Islet of Langerhans (tissue), 1 donor: ENCODE measurements around the gene OVAAL.
A peak's percentile ranks its signal among the peaks of the same experiment; 100 is the strongest.

Experiments
- FAIRE-seq: peaks from one replicate; lab custom pipeline; 2011; peaks lifted over from hg19 to GRCh38; lab: Jason Lieb, UNC

OVAAL gene

DNA sequence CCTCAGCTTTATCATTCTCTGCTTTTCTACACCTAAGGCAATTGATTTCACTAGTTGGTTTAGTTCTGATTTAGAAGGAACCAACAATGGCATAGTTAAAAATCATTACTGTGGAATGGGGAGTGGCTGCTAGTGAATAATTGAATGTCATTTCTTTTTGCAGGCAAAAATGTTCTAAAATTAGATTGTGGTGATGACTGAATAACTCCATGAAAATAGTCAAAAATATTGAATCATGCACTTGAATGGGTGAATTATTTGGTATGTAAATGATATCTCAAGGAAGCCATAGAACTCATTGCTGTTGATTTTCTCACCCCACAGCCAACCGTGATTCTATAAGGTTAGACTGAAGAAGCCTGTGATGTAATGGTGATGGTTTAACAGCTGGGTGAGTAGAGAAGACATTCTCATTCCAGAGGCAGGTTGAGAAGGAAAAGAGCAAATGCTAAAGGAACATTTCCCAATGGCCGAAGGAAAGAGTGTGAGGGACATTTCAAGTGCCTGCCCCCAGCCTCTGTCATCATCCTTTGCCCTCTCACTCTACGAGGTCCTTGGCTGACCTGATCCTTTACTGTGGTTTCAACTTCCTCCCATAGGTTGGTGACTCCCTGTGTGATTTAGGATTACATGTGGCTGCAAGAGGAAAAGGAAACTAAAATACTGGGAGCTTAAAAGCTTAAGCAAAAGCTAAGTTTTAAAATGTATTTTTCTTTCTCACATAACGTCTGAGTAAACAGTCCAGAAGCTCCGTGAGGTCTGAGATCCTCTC lies 12.5 kb downstream of the OVAAL start:
- no peak for FAIRE-seq

DNA sequence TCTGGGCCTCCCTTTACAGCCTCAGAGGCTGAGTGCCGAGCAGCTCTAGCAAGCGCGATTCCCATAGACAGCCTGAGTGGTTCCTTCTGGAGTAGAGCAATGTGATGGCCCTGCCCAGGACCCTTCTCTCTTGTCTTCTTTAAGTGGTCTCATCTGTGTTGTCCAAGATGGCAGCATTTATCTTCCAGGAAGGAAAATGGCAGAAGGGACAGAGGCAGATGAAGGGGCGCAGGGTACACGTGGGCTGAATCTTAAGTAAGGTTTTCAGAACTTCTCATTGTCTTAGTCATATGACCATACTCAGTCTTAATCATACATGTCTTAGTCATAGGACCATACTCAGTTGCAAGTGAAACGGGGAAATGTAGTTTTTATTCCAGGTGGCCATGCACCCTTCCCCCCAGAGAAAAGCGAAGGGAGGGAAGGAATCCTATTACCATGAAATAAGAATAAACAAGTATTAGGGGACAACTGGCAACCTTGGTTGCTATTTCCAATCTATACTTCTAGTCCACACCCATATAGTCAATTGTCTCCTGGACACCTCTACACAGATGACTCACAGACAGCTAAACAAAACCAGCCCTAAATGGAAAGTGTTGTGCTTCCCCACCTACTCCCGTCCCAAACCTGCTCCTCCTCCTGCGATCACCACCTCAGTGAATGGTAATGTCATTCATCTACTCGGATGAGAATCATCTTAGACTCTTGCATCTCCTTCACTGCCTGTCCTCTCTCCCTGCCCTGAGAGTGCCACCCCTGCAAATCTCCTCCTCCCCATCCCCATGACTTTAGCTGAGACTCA lies 13.3 kb downstream of the OVAAL start:
- no peak for FAIRE-seq

DNA sequence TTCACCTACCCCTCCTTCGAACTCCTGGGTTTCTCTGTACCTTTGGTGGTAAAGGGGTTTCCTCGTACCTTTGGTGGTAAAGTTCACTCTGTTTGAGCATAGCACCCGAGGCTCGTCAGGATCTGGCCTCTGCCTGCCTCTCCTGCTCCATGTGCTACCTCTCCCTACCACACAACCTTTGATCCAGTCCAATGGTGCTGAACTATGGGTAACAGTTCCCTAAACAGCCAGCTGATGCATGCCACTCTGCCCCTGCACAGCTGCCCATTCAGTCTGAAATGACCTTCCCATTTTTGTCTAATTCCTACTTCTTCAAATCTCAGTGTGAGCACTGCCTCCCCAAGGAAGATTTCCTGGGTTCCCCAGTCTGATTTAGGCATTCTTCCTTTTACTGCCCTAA lies 14.0 kb downstream of the OVAAL start:
- no peak for FAIRE-seq

DNA sequence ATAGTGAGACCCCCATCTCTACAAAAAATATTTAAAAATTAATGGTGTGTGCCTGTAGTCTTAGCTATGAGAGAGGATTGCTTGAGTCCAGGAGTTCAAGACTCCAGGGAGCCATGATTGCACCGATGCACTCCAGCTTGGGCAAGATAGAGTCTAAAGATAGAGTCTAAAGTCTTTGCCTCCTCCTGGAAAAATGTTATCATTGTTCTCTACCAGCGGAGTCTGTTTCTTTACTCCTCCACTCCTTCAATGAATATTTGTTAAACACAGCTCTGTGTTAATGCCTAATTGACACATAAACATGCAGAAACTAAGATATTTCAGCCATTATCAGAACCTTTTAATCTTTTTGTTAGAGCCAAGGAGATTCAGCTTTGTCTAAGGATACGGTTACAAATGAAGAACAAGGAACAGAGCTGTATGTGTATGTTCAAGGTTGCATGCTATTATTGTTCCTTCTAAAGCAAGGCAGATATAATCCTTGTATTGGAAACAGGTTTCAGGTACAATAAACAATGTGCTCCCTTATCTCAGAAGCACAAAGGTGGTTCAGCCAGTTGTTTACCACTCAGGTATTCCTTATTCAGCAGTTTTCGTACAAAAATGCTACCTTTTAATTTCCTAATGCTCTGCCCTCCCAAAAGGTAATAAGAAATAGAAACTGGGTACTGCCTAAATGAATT lies 15.4 kb downstream of the OVAAL start:
- no peak for FAIRE-seq

DNA sequence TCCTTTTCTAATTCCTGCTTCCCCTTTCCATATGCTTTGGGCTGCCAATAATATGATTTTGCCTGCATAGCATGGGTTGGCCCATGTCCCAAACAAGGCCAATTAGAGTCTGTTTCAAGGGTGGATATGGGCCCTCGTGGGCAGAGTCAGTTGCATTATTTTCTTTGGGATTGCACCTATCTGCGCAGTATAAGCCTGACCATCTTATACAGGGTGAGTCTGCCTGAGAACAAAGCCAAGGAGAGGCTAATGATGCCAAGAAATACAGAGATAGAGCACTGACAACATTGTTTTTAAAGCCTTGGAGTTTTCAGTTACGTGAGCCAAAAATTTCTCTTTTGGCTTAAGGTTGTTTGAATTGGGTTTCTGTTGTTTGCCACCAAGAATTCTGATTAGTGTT lies 18.6 kb downstream of the OVAAL start:
- FAIRE-seq = no peak

DNA sequence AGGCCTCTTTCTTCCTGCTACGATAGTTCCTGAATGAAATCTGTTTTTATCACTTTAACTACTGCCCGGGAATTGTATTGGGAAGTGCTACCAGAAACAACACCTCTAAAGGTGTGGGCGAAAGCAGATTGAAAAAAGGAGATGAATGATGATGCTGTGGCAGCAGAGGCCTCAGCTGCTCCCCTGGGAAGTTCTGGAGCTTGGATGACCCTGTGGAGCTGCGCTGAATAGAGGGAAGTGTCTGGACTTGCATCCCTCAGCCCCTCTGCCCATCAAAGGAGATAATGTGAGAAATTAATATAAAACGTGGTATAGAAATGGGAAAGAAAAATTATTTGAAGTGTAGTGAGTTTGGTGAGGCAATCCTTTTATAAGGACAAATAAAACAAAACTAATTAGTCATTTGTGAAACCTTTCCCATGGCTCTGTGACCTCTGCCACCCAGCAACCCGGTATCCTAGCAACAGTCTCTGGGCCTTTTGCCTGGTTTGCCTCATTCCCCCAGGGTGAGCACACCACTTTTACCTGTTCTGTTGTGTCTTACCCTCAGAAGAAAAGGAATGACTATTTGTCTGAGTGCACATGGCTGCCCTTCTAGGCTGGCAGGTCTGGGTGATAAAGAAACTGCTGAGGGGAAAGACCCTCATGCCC lies 21.3 kb downstream of the OVAAL start:
- FAIRE-seq = peak; percentile 87

DNA sequence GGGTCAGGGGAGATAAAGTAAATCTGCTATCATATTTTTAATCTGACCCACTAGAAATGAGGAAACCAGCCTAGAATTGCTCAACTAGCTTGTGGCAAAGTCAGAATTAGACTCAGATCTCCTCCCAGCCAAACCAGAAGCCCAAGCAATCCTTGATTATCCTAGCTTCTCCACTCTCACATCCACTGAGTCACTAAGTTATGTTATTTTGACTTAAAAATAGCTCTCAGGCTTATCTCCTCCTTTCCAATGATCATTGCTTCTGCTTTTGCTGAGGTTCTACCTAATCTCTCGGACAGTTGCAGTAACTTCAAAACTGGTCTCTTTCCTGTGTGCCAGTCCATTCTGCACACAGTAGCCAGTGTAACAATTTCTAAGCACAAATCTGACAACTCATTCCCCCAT lies 22.9 kb downstream of the OVAAL start:
- FAIRE-seq = no peak

DNA sequence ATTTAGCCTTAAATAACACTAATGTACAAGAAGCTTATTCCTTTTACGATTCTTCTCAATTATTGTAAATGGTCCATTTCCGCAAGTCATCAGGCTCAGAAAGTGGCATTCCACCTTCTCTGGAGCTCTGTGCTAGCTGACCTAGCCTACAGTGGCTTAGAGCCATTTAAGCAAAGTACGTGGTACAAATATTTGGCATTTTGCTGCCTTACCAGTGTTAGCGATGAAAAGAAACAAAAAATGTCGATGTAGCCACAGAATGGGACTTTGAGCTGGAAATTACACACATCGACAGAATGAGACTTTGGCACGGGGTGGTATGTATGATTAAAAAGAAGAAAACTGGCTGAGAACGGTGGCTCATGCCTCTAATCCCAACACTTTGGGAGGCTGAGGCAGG lies 26.1 kb downstream of the OVAAL start:
- FAIRE-seq = no peak

DNA sequence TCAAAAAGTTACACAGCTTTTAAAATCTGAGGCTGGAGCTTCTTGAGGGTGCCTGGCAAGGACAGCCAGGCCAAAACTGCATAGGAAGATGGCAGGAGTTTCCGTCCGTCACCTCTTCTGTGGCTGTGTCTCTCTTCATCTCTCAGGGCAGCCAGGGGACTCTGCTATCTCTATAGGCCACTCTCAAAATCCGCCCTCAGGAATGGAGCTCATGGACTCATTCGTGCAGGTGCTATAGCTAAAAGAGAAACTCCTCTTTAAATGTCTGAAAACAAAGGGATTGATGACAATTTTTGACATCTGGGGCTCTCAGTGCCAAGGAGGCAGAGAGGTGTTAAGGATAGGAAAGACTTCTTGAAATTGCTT lies 27.2 kb downstream of the OVAAL start:
- no peak for FAIRE-seq

DNA sequence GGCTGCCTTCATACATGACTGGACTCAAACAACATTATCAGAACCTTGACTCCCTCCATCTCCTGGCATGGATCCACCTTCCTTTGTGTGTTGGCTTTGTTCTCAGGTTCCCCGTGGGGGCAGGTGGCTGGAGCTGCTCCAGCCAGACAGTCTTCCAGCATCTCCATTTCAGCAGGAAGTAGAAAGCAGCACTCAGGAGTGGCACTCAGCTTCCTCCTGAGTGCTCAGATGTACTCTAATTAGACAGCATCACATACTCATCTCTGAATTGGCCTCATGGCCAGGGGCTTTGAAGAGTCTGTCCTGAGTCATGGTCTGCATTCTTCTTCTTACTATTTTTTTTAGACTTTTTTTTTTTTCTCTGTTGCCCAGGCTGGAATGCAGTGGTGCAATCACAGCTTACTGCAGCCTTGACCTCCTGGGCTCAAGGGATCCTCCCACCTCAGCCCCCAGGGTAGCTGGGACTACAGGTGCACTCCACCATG lies 27.9 kb downstream of the OVAAL start:
- FAIRE-seq = no peak

DNA sequence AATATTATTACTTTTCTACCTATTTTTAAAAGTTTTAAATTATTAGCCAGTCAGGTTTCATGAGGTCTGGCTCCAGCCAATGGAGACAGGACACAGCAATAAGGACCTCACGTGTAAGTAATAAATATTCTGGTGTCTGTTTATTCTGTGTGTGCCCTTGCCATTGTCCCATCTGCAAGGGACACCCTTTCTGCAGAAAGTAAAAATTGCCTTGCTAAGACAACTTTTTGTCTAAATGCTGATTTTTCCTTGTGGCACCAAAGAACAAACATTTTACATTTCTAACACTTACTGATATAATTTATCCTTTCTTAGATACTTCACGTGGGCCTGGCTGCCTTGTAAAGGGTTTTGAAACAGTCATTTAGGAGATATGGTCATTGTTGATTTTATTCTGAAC lies 29.4 kb downstream of the OVAAL start:
- no peak for FAIRE-seq

DNA sequence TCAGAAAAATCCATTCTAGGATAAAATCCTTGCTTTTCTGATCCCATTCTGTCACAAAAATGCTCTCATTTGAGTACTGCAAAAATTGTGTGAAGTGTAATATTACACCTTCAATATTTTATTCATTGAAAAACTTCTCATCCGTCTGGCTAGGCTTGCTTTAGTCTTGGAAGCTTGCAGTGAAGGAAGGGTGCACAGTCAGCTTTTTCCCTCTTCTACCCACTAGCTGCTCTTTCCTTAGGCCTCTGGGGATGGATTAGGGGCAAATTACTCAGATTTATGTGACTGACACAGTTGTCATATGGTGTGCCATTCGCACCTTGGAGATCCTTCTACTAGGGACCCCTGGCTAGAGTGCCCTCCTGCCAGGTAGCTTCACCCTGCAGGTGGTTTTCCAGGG lies 32.1 kb downstream of the OVAAL start:
- no peak for FAIRE-seq

DNA sequence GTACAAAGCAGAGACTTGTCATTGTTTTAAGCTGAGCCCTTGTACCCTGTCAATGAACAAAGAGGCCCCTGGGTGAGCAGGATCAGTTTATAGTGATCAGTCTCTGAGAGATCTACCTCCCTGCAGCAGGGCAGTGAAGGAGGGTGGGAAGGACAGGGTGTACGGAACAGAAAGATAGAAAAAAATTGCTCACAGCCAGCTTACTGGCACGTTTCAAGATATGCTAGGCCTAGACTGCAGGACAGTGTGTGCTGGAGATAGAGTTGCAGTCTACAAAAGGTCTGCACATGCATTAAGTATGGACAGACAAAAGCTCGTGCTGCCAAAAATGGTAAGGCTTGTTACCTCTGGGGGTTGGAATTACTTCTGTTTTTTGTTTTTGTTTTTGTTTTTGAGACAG lies 34.6 kb downstream of the OVAAL start:
- FAIRE-seq = no peak

DNA sequence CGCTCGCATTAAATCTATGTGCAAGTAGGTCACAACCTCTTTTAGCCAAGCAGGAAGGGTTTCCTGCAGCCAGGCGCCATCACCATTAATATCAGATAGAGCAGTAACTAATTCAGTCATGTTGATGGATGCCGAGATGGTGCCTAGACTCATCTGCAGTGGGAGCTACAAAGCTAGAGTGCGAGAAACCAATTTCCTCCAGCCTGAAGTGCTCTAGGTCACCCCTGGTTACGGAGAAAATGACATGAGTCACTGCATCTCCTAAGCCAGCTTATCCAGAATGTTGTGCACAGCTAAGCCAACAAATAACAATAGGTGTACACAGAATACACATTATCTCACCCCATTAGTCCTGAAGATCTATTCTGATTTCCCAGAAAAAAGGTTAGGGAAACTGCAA lies 36.0 kb downstream of the OVAAL start:
- peak; percentile 97 for FAIRE-seq

DNA sequence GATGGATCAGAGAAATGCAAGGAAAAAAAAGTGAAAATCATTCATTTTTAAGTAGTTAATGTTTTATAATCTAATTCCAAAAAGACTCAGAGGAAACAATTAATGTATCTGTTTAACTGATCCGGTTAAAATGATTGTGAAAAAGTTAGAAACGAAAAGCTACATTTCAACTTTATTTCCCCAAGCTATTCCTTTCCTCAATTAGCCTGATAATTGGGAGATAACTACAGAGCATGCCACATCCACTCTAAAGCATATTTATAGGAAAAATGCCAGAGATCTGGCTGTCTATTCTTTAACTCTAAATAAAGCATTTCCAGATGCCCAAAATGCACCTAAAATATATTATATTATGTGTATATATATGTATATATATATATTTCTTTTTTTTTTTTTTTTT lies 37.2 kb downstream of the OVAAL start:
- peak; percentile 94 for FAIRE-seq

DNA sequence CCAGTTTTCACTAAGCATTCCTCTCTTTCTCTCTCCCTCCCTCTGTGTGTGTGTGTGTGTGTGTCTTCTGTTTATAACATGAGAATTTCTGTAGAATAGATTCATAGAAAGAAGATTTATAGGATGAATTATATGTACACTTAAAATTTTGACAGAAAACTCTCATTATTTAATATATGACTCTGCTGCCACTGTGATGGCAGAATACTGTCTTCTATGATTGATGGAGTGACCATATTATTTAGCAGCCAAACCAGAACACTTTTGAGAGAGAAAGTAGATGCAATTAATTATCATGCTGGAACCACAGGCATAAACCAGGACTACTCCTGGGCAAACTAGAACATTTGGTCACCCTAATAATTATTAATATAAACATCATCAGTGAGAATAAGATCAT lies 38.8 kb downstream of the OVAAL start:
- peak; percentile 17 for FAIRE-seq

DNA sequence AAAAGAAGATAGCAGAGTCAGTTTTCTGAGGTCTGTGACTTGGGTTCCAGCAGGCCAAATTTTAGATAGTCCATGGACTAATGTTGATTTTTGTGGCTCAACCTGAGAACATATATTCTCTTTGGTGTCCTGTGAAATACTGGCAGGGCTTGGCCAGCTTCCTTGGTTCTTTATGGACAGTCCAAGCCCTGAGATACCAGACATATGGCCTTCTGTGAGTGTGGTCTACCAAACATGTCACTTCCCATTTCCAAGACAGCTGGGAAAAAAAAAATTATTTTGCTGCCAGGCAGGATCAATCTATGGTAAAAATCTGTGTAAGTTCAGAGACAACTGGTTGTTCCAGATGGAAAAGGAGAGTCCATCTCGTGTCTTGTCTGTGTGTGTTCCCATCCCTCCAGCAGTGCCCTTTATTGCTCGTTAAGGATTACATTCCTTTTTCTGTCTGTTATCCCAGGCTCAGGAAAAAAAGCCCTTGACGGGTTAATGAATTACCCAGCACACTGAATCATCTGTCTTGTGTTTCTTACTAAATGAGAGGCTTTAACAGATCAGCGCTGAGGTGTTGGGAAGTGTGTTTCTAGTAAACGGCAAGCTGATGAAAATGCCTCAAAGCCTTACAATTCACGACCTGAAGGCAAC lies 39.7 kb downstream of the OVAAL start:
- FAIRE-seq = peak; percentile 98

DNA sequence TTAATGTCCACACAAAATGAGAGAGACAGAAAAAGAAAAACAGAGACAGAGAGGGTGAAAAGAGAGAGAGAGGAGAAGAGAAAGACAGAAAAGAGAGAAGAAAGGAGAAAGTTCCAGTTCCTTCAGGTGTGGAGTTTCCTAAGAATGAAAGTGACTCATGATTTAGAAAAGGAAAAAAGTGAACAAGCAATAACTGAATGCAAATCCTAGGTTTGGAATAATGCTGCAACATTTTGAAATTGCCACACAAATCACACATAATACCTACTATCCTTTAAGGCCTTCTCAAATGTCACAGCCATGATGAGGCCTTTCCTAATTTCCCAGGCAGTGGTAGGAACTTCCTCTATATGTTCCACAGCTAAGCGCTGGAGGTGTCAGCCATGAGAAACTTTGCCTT lies 41.6 kb downstream of the OVAAL start:
- FAIRE-seq = no peak

DNA sequence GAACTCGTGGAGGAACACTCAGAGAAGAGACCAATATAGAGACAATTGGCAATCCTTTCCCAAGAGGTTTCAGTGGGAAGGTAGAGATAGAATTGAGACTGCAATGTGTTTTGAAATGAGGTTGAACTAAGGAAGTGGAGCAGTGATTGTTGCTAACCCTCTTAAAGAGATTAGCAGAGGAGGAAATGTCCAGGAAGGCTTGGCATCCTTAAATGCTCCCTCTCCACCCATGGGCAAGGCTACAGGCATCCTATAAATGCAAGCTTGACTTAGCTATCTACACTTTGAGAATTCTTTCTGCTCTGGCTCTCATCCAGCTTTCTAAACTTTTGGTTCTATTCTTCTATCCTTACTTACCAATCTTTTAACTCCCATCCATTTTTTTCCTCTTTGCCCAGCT lies 42.7 kb downstream of the OVAAL start:
- FAIRE-seq = no peak

DNA sequence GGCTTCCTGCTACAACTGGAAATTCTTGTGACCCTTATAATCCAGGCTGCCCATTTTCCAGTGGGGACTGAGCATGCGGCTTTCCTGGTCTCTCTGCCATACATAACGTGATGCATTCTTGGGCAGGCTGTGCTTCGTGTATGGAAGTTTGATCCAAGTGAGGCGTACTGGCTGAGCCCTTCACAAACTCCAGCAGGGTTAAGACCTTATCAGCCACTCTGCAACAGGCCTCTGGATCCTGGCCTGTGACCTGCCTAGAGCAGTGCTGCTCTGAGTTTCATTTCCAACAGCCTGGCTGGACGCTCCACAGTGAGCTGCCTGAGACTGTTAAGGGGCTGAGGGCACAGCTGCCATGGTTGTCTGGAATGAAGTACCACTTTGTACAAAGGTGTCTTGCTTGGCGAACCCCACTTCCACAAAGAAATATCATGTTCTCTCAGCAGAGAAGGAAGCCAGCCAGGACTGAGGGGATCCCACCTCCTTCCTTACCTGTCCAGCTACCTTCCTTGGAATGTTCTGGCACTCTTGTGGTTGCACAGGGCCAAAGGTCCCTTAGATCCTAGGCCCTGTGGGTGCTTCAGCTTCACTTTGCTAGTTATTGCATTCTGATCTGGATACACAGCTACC lies 44.6 kb downstream of the OVAAL start:
- FAIRE-seq = no peak

DNA sequence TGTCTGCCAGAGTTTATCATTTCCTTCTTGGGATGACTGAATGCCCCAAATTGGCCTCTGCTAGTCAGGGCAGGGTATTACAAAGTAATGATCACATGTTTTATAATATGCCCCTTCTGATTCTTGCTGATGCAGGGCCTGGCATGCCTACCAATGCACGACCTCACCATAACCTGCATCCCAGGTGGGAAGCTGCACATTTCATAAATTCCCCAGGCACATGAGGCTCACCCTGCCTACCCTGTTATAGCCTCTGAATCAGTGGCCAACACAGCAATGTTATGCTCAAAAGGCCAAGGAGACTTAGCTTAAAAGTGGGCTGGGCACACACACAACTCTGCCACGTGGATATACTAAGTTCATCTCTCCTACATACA lies 45.1 kb downstream of the OVAAL start:
- no peak for FAIRE-seq

DNA sequence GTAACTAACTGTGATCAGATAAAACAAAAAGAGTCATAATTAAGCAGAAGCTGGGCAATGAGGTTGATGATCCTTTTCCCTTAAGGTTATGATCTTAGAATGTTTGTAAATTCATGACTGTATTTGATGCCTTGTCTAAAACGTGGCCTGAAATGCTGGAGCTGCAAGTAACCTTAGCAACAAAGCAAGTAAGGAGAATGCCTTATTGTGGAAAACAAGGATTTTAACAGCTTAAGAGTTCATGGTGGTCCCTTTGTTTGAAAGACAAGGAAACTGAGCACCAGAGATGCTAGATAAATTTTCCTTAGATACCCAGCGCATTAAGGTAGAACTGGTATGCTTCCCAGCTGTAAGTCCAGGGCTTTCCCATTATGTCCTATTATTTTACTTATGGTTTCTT lies 47.4 kb downstream of the OVAAL start:
- FAIRE-seq = no peak
